Colonic mucosa (tissue), 4 donors: ENCODE measurements around the gene BUD31. TPM values are rescaled to one million over a fixed set of nuclear protein-coding genes. Genes with fewer than 3 reads are reported as not detected.

Source experiments
- DNase-seq: peaks from one replicate; pipeline ENCODE4 v3.0.0-alpha.2; 2020
- H3K27ac ChIP-seq: fragments of 200-600 bp; one replicate; pipeline ENCODE4 v1.8.0; 2021
- H3K27me3 ChIP-seq: fragments of 200-600 bp; one replicate; pipeline ENCODE4 v1.8.0; 2021
- H3K36me3 ChIP-seq: fragments of 200-600 bp; one replicate; pipeline ENCODE4 v1.8.0; 2021
- H3K4me1 ChIP-seq: fragments of 200-600 bp; one replicate; pipeline ENCODE4 v1.8.0; 2021; ENCODE audit warnings: mild to moderate bottlenecking
- H3K4me3 ChIP-seq: fragments of 200-600 bp; one replicate; pipeline ENCODE4 v1.8.0; 2021
- H3K9ac ChIP-seq, 2 donors: one replicate each; pipeline ENCODE4 v1.7.0; 2013; ENCODE audit warnings: control low read depth in 2 of 2, low read depth in 2 of 2, low read length in 2 of 2
- H3K9me3 ChIP-seq: fragments of 200-600 bp; one replicate; pipeline ENCODE4 v1.8.0; 2021
- CTCF ChIP-seq: fragments of 200-600 bp; IDR thresholded peaks from one replicate; pipeline ENCODE4 v1.8.0; 2022; ENCODE audit warnings: antibody characterized with exemption, mild to moderate bottlenecking
- intact Hi-C: fragments of 100-400 bp; cut with DNase I; formaldehyde crosslinking; loops from one replicate; pipeline ENCODE4 v1.14.1; 2022
- total RNA-seq, 2 donors: library from RNA; stranded (reverse); fragmentation: NEBNext Ultra II Directional in 1 of 2; extraction: Animal tissue kit (Norgen Biotek cat#: 25700) in 1 of 2; gene quantifications; one replicate each; pipeline ENCODE4 v1.2.1, GENCODE V29; 2021
- donor health status: healthy.
- donor health status: DM: no; HTN: no; CAD: no.
- donor health status: DM: no; HTN: no; CAD: no.

BUD31 gene
- total RNA-seq, 2 donors from 2014 or later, result 82.8 to 113 TPM

- intact Hi-C loops, result no loop called here
- peaks cover 12% of the 10 kb centered on the region for H3K4me1 ChIP-seq
- no peak overlapping the region for H3K9ac ChIP-seq
- DNase-seq, result no peak
- H3K4me3 ChIP-seq, result no peak overlapping the region
- no peaks in the 10 kb centered on the region for H3K27me3 ChIP-seq
- TF ChIP-seq CTCF, result no peak
- no peaks in the 10 kb centered on the region for H3K9me3 ChIP-seq
- peaks cover 11% of the 10 kb centered on the region for H3K36me3 ChIP-seq
- H3K27ac ChIP-seq, result no peak overlapping the region
These were observed 5.9 kb upstream of the BUD31 start for GRCh38 chr7:99402854-99403253.

- Histone ChIP-seq H3K4me1 (peaks cover 12% of the 10 kb centered on the region), H3K36me3 (peaks cover 11% of the 10 kb centered on the region), H3K9ac (no peak overlapping the region)
These were observed 5.0 kb upstream of the BUD31 start for GRCh38 chr7:99403764-99404163.

GRCh38 chr7:99404235-99404976, 4.4 kb upstream of the BUD31 start:
- H3K27me3 ChIP-seq, result no peaks in the 10 kb centered on the region
- intact Hi-C loops, result no loop called here
- no peak overlapping the region for H3K4me3 ChIP-seq
- H3K4me1 ChIP-seq, result peaks cover 12% of the 10 kb centered on the region
- peaks cover 8% of the 10 kb centered on the region for H3K36me3 ChIP-seq
- TF ChIP-seq CTCF, result no peak
- no peak for DNase-seq
- H3K9ac ChIP-seq, result no peak overlapping the region
- H3K27ac ChIP-seq, result no peak overlapping the region
- H3K9me3 ChIP-seq, result no peaks in the 10 kb centered on the region

More at GRCh38 chr7:99403764-99404163, 5.0 kb upstream of the BUD31 start:
- Histone ChIP-seq H3K4me3 (no peak overlapping the region), H3K27ac (no peak overlapping the region), H3K27me3 (no peaks in the 10 kb centered on the region), H3K9me3 (no peaks in the 10 kb centered on the region)
- TF ChIP-seq CTCF, result no peak
- no peak for DNase-seq
- intact Hi-C loops, result no loop called here

- intact Hi-C loops, result loop anchor here (5.0 kb wide), 1 partner anchor 33 kb away; the partner anchor contains the start of gene ARPC1B
- Histone ChIP-seq H3K9ac (no peak overlapping the region), H3K4me3 (no peak overlapping the region), H3K27ac (no peak overlapping the region), H3K27me3 (no peaks in the 10 kb centered on the region), H3K9me3 (no peaks in the 10 kb centered on the region), H3K4me1 (peaks cover 12% of the 10 kb centered on the region), H3K36me3 (peaks cover 3% of the 10 kb centered on the region)
- no peak for TF ChIP-seq CTCF
- DNase-seq, result no peak
These were observed 3.8 kb upstream of the BUD31 start for GRCh38 chr7:99404977-99405320.

GRCh38 chr7:99406557-99406956, 2.2 kb upstream of the BUD31 start:
- DNase-seq, result no peak
- H3K27ac ChIP-seq, result no peak overlapping the region
- no peaks in the 10 kb centered on the region for H3K27me3 ChIP-seq
- H3K9ac ChIP-seq, result no peak overlapping the region
- H3K36me3 ChIP-seq, result peaks cover 8% of the 10 kb centered on the region
- peaks cover 12% of the 10 kb centered on the region for H3K4me1 ChIP-seq
- H3K4me3 ChIP-seq, result no peak overlapping the region
- no peaks in the 10 kb centered on the region for H3K9me3 ChIP-seq
- TF ChIP-seq CTCF, result no peak
- intact Hi-C loops, result loop anchor here (5.0 kb wide), 1 partner anchor 34 kb away; the partner anchor contains the start of gene ARPC1B
